Fibroblast of pulmonary artery (primary cell): ENCODE results near the gene TECPR1.

Experiments
- DNase-seq: peaks from one replicate; pipeline ENCODE4 v3.0.0-alpha.2; 2010; ENCODE audit warnings: low read depth
- H3K4me3 ChIP-seq: replicated peaks from 2 replicates; pipeline ENCODE4 v1.5.1; 2011; ENCODE audit warnings: low read depth, mild to moderate bottlenecking, control low read depth, low read length, moderate library complexity
- TF ChIP-seq, protein P1 (sequence below): IDR thresholded peaks from 2 replicates; pipeline ENCODE4 v1.5.1; 2011; ENCODE audit warnings: mild to moderate bottlenecking, control low read depth, low read length, inconsistent platforms; ENCODE audit errors: missing control alignments

The TECPR1 gene

DNA sequence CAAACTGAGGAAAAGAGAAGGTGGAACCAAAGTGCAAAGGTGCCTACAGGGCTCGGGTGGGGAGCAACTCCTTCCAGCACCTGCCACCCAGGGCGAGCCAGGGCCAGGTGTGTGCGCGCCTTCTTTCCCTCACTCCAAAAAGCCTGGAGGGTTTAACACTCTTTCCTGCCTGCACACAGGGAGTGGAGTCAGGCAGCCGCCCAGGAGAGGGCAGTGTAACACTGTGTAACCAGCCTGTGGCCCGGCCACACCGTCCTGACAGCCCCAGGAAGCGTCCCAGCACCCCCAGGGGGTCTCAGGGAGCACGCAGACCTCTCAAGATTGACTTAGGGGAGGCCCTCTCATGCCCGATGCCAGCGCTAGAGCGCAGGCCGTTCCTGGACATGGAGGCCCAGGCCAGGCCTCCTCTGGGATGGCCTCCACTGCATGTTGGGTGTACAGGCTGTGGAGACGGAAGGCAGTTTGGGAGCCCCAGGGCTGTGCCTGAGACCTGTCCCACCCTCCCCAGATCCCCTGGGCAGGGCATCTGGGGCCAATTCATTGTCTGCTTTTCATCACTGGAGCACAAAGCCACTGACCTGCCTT is 42.9 kb upstream of the TECPR1 start:
- no peak overlapping the region for H3K4me3 ChIP-seq
- peak; percentile 52 for DNase-seq
- TF ChIP-seq, protein P1, sequence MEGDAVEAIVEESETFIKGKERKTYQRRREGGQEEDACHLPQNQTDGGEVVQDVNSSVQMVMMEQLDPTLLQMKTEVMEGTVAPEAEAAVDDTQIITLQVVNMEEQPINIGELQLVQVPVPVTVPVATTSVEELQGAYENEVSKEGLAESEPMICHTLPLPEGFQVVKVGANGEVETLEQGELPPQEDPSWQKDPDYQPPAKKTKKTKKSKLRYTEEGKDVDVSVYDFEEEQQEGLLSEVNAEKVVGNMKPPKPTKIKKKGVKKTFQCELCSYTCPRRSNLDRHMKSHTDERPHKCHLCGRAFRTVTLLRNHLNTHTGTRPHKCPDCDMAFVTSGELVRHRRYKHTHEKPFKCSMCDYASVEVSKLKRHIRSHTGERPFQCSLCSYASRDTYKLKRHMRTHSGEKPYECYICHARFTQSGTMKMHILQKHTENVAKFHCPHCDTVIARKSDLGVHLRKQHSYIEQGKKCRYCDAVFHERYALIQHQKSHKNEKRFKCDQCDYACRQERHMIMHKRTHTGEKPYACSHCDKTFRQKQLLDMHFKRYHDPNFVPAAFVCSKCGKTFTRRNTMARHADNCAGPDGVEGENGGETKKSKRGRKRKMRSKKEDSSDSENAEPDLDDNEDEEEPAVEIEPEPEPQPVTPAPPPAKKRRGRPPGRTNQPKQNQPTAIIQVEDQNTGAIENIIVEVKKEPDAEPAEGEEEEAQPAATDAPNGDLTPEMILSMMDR, result peak; percentile 61

DNA sequence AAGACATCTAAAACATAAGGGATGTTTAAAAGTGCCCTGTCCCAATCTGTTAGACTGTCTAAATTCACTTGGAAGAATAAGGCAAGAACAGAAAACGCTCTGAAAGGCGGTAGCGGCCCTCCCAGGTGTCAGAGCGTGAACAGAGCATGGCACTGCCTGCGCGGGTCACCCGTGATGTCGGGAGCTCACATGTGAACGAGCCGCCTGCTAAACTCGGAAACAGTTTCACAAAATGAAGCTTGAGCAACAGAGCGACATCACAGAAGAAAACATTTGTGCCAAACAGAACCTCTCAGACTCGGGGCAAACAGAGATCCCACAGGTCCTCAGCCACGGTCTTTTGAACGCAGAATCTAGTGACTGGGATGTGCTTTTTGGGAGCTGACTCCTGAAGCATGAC is 42.3 kb upstream of the TECPR1 start:
- TF ChIP-seq, protein P1, result no peak
- DNase-seq, result no peak
- no peak overlapping the region for H3K4me3 ChIP-seq

DNA sequence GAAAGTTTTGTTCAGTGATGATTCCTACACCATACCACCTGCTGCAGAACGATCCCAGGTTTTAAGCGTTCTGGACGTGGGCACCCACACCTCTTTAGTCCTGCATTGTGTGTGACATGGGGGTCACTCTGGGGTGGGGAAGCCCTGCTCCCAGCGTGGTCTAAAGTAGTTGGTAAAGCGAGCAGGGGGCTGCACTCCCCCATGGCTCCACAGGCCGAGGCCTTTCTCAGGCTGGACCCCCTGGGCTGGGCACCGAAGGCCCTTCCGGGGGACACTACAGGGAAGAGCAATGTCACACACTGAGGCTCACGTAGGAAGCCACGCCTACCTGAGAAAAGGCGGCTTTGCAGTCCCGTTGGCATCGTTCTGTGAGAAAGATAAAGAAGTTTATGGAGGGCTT is 41.7 kb upstream of the TECPR1 start:
- DNase-seq, result no peak
- no peak overlapping the region for H3K4me3 ChIP-seq

DNA sequence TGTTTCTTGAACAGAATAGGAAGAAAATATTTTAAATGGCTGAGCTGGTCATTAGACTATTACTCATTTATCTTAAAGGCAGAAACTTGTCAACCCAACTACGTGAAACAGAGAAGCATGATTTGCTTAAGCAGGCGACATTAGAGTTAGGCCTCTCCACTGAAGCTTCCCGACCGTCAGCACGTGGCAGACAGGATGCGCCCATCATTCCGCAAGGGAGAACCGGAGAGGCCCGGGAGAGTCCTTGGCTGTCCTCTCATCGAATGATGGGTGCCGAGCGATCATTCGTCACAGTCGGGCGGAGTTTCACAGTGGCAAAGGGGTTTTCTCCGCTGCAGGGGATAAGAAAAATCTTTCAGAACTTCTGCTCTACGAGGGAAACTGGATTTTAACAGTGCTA is 41.2 kb upstream of the TECPR1 start:
- H3K4me3 ChIP-seq, result no peak overlapping the region
- no peak for DNase-seq
- TF ChIP-seq, protein P1, result no peak

More for the DNA sequence above, 41.7 kb upstream of the TECPR1 start:
- TF ChIP-seq, protein P1, result no peak

DNA sequence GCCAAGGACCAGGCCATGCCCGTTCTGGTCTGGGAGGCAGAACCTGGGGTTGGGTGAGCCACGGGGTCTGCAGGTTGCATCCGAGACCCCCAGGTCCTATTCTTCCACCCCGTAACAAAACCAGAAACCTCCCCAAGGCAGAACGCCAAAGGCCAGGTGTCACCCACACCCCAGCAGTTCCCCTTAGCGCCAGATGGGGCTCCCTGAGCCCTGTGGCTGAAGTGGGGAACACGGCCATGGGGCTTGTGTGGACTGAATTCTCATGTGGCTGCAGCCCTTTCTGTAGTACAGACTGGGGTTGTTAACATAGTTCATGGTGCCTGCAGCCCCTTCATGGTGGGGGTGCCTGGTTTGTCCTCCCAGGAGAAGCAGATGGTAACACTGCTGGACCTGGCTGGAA is 39.7 kb upstream of the TECPR1 start:
- TF ChIP-seq, protein P1, result peak; percentile 19
- H3K4me3 ChIP-seq, result no peak overlapping the region
- DNase-seq, result no peak

DNA sequence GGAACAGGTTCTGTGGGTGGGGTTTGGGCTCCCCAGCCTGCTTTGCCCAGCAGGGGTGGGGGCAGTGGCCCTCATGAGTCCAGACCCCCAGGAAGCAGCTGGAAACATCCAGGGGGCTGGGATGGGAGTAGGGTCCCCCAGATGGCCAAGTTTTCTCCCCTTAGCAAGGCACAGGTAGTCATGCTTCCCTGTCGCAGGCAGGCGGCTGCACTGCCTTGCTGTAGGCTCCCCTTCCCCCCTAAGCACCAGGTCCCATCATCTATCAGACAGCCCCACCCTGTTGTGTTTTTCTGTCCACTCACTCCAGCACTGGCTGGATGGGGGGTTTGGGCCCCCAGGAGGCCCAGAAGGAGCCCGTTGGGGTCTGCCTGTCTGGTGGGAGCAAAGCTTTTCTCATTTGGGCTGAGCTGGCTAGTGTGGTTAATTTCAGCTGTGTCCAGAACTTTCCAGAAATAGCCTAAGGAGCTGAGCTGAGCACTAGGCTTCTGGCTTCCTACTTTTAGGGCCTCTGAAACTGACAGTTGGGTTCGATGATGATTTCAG is 37.4 kb upstream of the TECPR1 start:
- no peak for DNase-seq
- TF ChIP-seq, protein P1, result no peak
- no peak overlapping the region for H3K4me3 ChIP-seq
